HepG2 (cell line): ENCODE data around the gene TEF. TPM values are rescaled to one million over a fixed set of nuclear protein-coding genes. Genes with fewer than 3 reads are reported as not detected.

ENCODE experiments used
- ATAC-seq: fragments of 200-7000 bp; cut with Tn5 transposase; 3 replicates; pipeline ENCODE4 v1.9.1; 2020; ENCODE audit warnings: mild to moderate bottlenecking, moderate library complexity
- BruUV-seq: library from RNA; stranded (reverse); fragments of 400-500 nt; replicated peaks from 2 replicates; lab custom pipeline; 2021; lab: Mats Ljungman, UMichigan
- CTCF ChIA-PET: fragments of 300-600 bp; formaldehyde crosslinking; extraction: SDS; loops from one replicate; lab custom pipeline; 2021; ENCODE audit warnings: low total read pairs, inconsistent platforms, low intra/inter-chr PET ratio; lab: Yijun Ruan, JAX
- POLR2A ChIA-PET: fragments of 350-600 bp; sonication (Branson Sonifier 250); formaldehyde crosslinking; loops from one replicate; lab custom pipeline; 2020; ENCODE audit warnings: antibody characterized with exemption, inconsistent platforms; lab: Yijun Ruan, JAX
- DNase-seq: peaks from one replicate; pipeline ENCODE4 v3.0.0-alpha.2; 2015; ENCODE audit warnings: low spot score
- FAIRE-seq: peaks from 3 replicates; lab custom pipeline; 2011; peaks lifted over from hg19 to GRCh38; lab: Jason Lieb, UNC
- H2AFZ ChIP-seq: one replicate; pipeline ENCODE4 v1.6.1; 2011; ENCODE audit warnings: low read length, inconsistent platforms
- H3K27ac ChIP-seq: fragments of 300-600 bp; 3 replicates; pipeline ENCODE4 v1.8.0; 2011; ENCODE audit warnings: mixed run types, mild to moderate bottlenecking, mixed read lengths, low read length, inconsistent platforms; ENCODE audit not compliant: insufficient read depth; ENCODE audit errors: extremely low read length
- H3K27me3 ChIP-seq, 2 experiments: fragments of 200-600 bp in 1 of 2; 2 replicates in 1 of 2; 3 replicates in 1 of 2; pipeline versions ENCODE4 v1.6.0 to v1.8.0; 2011; ENCODE audit warnings: low read length in 2 of 2, mild to moderate bottlenecking in 2 of 2, moderate library complexity in 2 of 2, inconsistent platforms in 1 of 2; ENCODE audit not compliant: insufficient read depth in 2 of 2, control insufficient read depth in 1 of 2
- H3K36me3 ChIP-seq, 2 experiments: fragments of 200-600 bp in 1 of 2; replicated peaks in 1 of 2; 2 replicates in 1 of 2; 3 replicates in 1 of 2; pipeline versions ENCODE4 v1.5.1 to v1.8.0; 2011; ENCODE audit warnings: low read length in 2 of 2, inconsistent platforms in 1 of 2; ENCODE audit not compliant: insufficient read depth in 2 of 2, control insufficient read depth in 1 of 2
- H3K4me1 ChIP-seq: 2 replicates; pipeline ENCODE4 v1.5.1; 2012; ENCODE audit warnings: low read length, inconsistent platforms; ENCODE audit not compliant: insufficient read depth
- H3K4me2 ChIP-seq: 2 replicates; pipeline ENCODE4 v1.6.0; 2011; ENCODE audit warnings: low read depth, low read length, inconsistent platforms
- H3K4me3 ChIP-seq, 3 experiments: fragments of 200-600 bp in 1 of 3; sonication (generic), shearing (Covaris generic) in 1 of 3; replicated peaks in 1 of 3; 2 replicates each; pipeline ENCODE4 v1.5.1; 2011 to 2016; ENCODE audit warnings: low read length in 3 of 3, inconsistent platforms in 2 of 3, low read depth in 2 of 3, mild to moderate bottlenecking in 2 of 3, control low read depth in 1 of 3, mixed read lengths in 1 of 3; ENCODE audit not compliant: insufficient read depth in 1 of 3
- H3K79me2 ChIP-seq: one replicate; pipeline ENCODE4 v1.6.1; 2011; ENCODE audit warnings: low read length, inconsistent platforms; ENCODE audit not compliant: insufficient read depth
- H3K9ac ChIP-seq: 2 replicates; pipeline ENCODE4 v1.6.0; 2011; ENCODE audit warnings: mild to moderate bottlenecking, low read depth, low read length, inconsistent platforms; ENCODE audit not compliant: insufficient read depth
- H3K9me3 ChIP-seq: 2 replicates; pipeline ENCODE4 v1.5.1; 2012; ENCODE audit warnings: mild to moderate bottlenecking, low read length
- H4K20me1 ChIP-seq: 2 replicates; pipeline ENCODE4 v1.6.0; 2011; ENCODE audit warnings: inconsistent platforms, mild to moderate bottlenecking, low read length, moderate library complexity; ENCODE audit not compliant: insufficient read depth
- KLF15 ChIP-seq: sonication (generic); formaldehyde crosslinking; IDR thresholded peaks from 2 replicates; pipeline ENCODE4 v1.8.1; 2023; ENCODE audit warnings: borderline replicate concordance, mild to moderate bottlenecking, inconsistent platforms, missing genetic modification reagents, mixed read lengths
- SRSF4 ChIP-seq: fragments of 200-400 bp; formaldehyde crosslinking; IDR thresholded peaks from one replicate; pipeline ENCODE4 v1.6.1; 2018; ENCODE audit warnings: mild to moderate bottlenecking, low read depth, low read length, moderate library complexity; ENCODE audit not compliant: poor library complexity, severe bottlenecking
- WGBS: methylation state at CpG from one replicate; pipeline ENCODE4 v1.1.6; 2017; ENCODE audit warnings: low lambda C conversion rate; 5-methylcytosine and 5-hydroxymethylcytosine counted together
- in situ Hi-C: cut with HindIII; loops from 2 replicates; pipeline ENCODE4 v1.10.0; 2017; ENCODE audit warnings: low pct_unique_long_range_greater_than_20kb; ENCODE audit not compliant: extremely low pct_ligation_motif_present
- intact Hi-C: fragments of 100-400 bp; cut with micrococcal nuclease; formaldehyde crosslinking; loops from one replicate; pipeline ENCODE4 v1.10.0; 2022; ENCODE audit not compliant: unreplicated experiment
- polyA plus RNA-seq, 8 experiments: library from polyadenylated mRNA; depleted of rRNA in 3 of 8; stranded (reverse) in 7 of 8; unstranded in 1 of 8; fragments of >200 nt; fragmentation: Illumina TruSeq in 4 of 8; extraction: Trizol in 4 of 8; gene quantifications; 2 replicates each; pipeline versions ENCODE4 v1.2.1 to v1.2.3, GENCODE V29; 2011 to 2016; ENCODE audit warnings: low read depth in 4 of 8, missing spikeins in 1 of 8, mixed read lengths in 1 of 8; ENCODE audit not compliant: insufficient read depth in 1 of 8
- total RNA-seq, 5 experiments: library from RNA; depleted of rRNA; stranded (reverse); fragments of >200 nt; fragmentation: Illumina TruSeq; extraction: Trizol; gene quantifications; 2 replicates each; pipeline ENCODE4 v1.2.3, GENCODE V29; 2016; ENCODE audit warnings: low read depth in 1 of 5
- TF ChIP-seq, protein P1 (sequence below): sonication (generic); formaldehyde crosslinking; IDR thresholded peaks from 2 replicates; pipeline ENCODE4 v1.5.0; 2020; ENCODE audit warnings: missing genetic modification reagents, mild to moderate bottlenecking, borderline replicate concordance
- TF ChIP-seq, protein P2 (sequence below): sonication (generic); formaldehyde crosslinking; IDR thresholded peaks from 2 replicates; pipeline ENCODE4 v1.5.0; 2020; ENCODE audit warnings: missing genetic modification reagents, mild to moderate bottlenecking, borderline replicate concordance

The TEF gene
- total and polyA plus RNA-seq, 2 of the 13 experiments (the other 11 are each of a cell fraction or from before 2014, with no cell fraction given): 7.6 to 11.2 TPM

DNA sequence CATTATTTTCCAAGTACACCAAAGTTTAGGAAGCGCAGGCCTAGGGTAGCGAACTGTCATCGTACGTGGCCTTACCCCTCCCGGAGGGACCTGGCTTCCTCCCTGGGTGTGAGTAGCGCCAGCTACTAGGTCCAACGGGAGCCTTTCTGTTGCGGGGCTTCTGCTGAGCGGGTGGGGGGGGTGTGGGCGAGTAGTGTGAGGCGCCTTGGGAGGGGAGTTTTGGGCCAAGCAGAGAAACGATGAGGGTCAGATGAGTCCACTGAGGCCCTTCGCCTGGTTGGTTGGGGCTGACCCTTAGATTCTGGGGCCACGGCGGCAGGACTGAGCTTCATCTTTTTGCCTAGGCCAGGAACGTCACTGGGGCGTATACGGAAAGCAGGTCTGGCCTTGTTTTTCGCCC lies 868 bp downstream of the TEF start:
- peak overlapping the region; percentile 60; the same call in 1 of the 2 replicates for H3K9ac ChIP-seq
- peak overlapping the region; percentile 84 for H3K4me2 ChIP-seq
- DNase-seq (no peak), ATAC-seq (no peak), FAIRE-seq (no peak)
- peaks cover 0 to 6% of the 10 kb centered on the region in 2 experiments; a peak in 2 of 5 replicates for H3K36me3 ChIP-seq
- H3K4me3 ChIP-seq: peak overlapping the region; percentile 58 to 84 (median 74)
- H4K20me1 ChIP-seq: no peaks in the 10 kb centered on the region
- H3K27ac ChIP-seq: peak overlapping the region; percentile 98
- in situ Hi-C loops: no loop called here
- peaks cover 24% of the 10 kb centered on the region for H3K4me1 ChIP-seq
- no peak overlapping the region for H2AFZ ChIP-seq
- ChIA-PET POLR2A (interaction anchor here (2.0 to 3.6 kb wide), 10 partner anchors 15 to 207 kb away, joined by 9 to 135 read pairs (median 34); partner anchors contain the start of genes ACO2, PHF5A, PMM1 and TOB2), CTCF (no interaction called here)
- no peaks in the 10 kb centered on the region for H3K9me3 ChIP-seq
- no TSS peak for BruUV-seq
- H3K27me3 ChIP-seq: no peaks in the 10 kb centered on the region; a peak in 1 of 5 replicates
- TF ChIP-seq, protein P1, sequence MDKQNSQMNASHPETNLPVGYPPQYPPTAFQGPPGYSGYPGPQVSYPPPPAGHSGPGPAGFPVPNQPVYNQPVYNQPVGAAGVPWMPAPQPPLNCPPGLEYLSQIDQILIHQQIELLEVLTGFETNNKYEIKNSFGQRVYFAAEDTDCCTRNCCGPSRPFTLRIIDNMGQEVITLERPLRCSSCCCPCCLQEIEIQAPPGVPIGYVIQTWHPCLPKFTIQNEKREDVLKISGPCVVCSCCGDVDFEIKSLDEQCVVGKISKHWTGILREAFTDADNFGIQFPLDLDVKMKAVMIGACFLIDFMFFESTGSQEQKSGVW (CRISPR knock-in tag): no peak
- TF ChIP-seq, protein P2, sequence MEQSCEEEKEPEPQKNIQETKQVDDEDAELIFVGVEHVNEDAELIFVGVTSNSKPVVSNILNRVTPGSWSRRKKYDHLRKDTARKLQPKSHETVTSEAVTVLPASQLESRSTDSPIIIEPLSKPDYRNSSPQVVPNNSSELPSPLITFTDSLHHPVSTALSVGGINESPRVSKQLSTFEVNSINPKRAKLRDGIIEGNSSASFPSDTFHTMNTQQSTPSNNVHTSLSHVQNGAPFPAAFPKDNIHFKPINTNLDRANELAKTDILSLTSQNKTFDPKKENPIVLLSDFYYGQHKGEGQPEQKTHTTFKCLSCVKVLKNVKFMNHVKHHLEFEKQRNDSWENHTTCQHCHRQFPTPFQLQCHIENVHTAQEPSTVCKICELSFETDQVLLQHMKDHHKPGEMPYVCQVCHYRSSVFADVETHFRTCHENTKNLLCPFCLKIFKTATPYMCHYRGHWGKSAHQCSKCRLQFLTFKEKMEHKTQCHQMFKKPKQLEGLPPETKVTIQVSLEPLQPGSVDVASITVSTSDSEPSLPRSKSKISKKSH (CRISPR knock-in tag): no peak
- no peak for TF ChIP-seq SRSF4
- TF ChIP-seq KLF15 (CRISPR knock-in tag): no peak
- 37% methylated on average over 14 of the region's 19 CpGs for WGBS
- peaks cover 5% of the 10 kb centered on the region for H3K79me2 ChIP-seq
- intact Hi-C loops: no loop called here
